Measurements from ENCODE around the gene ARHGEF1. TPM values are rescaled to one million over a fixed set of nuclear protein-coding genes. Genes with fewer than 3 reads are reported as not detected.

The ARHGEF1 gene
- total RNA-seq, 1 donor from 2014 or later: 10.9 TPM

GRCh38 chr19:41860419-41861115 lies 22.4 kb upstream of the ARHGEF1 start:
- H3K36me3 ChIP-seq: peaks cover 19% of the 10 kb centered on the region
- DNase-seq (ENCODE audit: low spot score): peak; percentile 30
- H3K4me1 ChIP-seq: peaks cover 23% of the 10 kb centered on the region
- Mint-ChIP-seq H3K27ac (peak overlapping the region; percentile 93), H3K36me3 (peaks cover 36% of the 10 kb centered on the region), H3K9me3 (no peaks in the 10 kb centered on the region), H3K4me1 (peaks cover 31% of the 10 kb centered on the region), H3K4me3 (peak overlapping the region; percentile 96), H3K27me3 (ENCODE audit: insufficient read depth, low read depth) (peaks cover 11% of the 10 kb centered on the region)
- peak overlapping the region; percentile 99 for H3K9ac ChIP-seq
- H3K27ac ChIP-seq: peak overlapping the region; percentile 79
- peaks cover 55% of the 10 kb centered on the region for H3K79me2 ChIP-seq (ENCODE audit: low read depth)
- H3K4me2 ChIP-seq: peak overlapping the region; percentile 99
- no peak overlapping the region for H2AFZ ChIP-seq (replicated peaks)
- TF ChIP-seq EZH2 (IDR thresholded peaks at IDR 0.05) (no peak), CTCF (IDR thresholded peaks at IDR 0.05) (no peak), EZH2phosphoT487 (IDR thresholded peaks at IDR 0.05) (no peak)
- peaks cover 47% of the 10 kb centered on the region for H3F3A ChIP-seq (ENCODE audit: low read depth)
- H4K20me1 ChIP-seq (ENCODE audit: low read depth): peaks cover 50% of the 10 kb centered on the region
- H3K4me3 ChIP-seq: peak overlapping the region; percentile 67
- H3K9me3 ChIP-seq (ENCODE audit: low read depth): no peaks in the 10 kb centered on the region
- peaks cover 26% of the 10 kb centered on the region for H3K27me3 ChIP-seq

DNA sequence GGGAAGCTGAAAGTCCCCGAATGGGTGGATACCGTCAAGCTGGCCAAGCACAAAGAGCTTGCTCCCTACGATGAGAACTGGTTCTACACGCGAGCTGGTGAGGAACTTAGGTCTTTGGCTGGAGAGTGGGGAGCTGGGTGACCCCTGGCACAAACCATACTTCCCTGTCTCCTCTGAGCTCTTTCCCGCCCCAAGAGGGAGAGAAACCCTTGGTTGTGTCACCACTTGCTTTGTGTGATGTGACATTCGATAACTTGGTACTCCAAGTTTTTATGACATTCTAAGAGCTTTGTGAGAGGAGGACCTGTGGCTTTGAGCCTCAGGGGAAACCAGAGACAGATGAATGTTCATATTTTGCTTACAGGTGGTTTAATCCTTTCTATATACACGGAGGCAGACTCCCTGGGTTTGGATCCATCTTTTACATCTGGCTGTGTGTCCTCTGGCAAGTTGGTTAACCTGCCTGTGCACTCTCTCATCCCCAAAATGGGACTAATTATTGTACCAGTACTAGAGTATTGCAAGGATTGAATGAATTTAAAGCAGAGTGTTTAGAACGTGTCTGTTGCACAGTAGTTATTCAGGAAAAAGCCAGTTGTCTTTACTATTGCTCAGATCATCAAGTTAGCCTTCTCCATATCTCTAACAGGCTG lies 21.7 kb upstream of the ARHGEF1 start:
- Histone ChIP-seq H3K4me2 (peak overlapping the region; percentile 99), H3K27me3 (peaks cover 21% of the 10 kb centered on the region), H3K4me3 (peak overlapping the region; percentile 67), H3K4me1 (peaks cover 23% of the 10 kb centered on the region), H3F3A (ENCODE audit: low read depth) (peaks cover 50% of the 10 kb centered on the region), H3K36me3 (peaks cover 19% of the 10 kb centered on the region), H3K9me3 (ENCODE audit: low read depth) (no peaks in the 10 kb centered on the region), H2AFZ (replicated peaks) (no peak overlapping the region), H3K9ac (peak overlapping the region; percentile 99), H4K20me1 (ENCODE audit: low read depth) (peaks cover 55% of the 10 kb centered on the region), H3K79me2 (ENCODE audit: low read depth) (peaks cover 62% of the 10 kb centered on the region), H3K27ac (no peak overlapping the region)
- Mint-ChIP-seq H3K36me3 (peaks cover 36% of the 10 kb centered on the region), H3K4me1 (peaks cover 31% of the 10 kb centered on the region), H3K27me3 (ENCODE audit: insufficient read depth, low read depth) (peaks cover 11% of the 10 kb centered on the region), H3K27ac (peak overlapping the region; percentile 93), H3K9me3 (no peaks in the 10 kb centered on the region), H3K4me3 (peak overlapping the region; percentile 96)
- no peak for DNase-seq (ENCODE audit: low spot score)
- TF ChIP-seq CTCF (IDR thresholded peaks at IDR 0.05): no peak
- TF ChIP-seq EZH2phosphoT487 (IDR thresholded peaks at IDR 0.05): no peak
- no peak for TF ChIP-seq EZH2 (IDR thresholded peaks at IDR 0.05)

DNA sequence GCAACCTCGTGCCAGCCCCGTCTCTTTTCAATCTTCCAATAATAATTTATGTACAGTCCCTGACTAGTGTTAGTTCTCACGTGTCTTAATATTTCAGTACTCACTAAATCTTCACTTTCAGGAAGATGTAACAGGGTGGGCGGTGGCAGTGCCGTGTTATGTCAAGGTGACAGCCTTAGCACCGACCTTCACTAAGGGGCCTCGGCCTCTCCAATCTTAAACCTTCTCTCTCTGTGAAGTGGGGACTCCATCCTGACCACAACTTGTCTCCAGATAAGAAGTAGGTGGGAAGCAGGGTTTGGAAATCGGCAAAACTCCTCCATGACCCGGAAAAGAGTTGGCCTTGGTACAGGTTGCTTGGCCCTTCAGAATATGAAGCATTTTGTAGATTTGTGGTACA lies 21.1 kb upstream of the ARHGEF1 start:
- H3K4me1 ChIP-seq: peaks cover 23% of the 10 kb centered on the region
- H3K9me3 Mint-ChIP-seq: no peaks in the 10 kb centered on the region
- peaks cover 31% of the 10 kb centered on the region for H3K4me1 Mint-ChIP-seq
- H3K4me2 ChIP-seq: peak overlapping the region; percentile 99
- peaks cover 61% of the 10 kb centered on the region for H4K20me1 ChIP-seq (ENCODE audit: low read depth)
- H3K27me3 ChIP-seq: peaks cover 15% of the 10 kb centered on the region
- no peaks in the 10 kb centered on the region for H3K9me3 ChIP-seq (ENCODE audit: low read depth)
- peaks cover 56% of the 10 kb centered on the region for H3F3A ChIP-seq (ENCODE audit: low read depth)
- no peak overlapping the region for H3K27ac ChIP-seq
- peaks cover 19% of the 10 kb centered on the region for H3K36me3 ChIP-seq
- H3K27me3 Mint-ChIP-seq (ENCODE audit: insufficient read depth, low read depth): peaks cover 11% of the 10 kb centered on the region
- H2AFZ ChIP-seq (replicated peaks): no peak overlapping the region
- peak overlapping the region; percentile 96 for H3K4me3 Mint-ChIP-seq
- H3K79me2 ChIP-seq (ENCODE audit: low read depth): peaks cover 68% of the 10 kb centered on the region
- H3K36me3 Mint-ChIP-seq: peaks cover 36% of the 10 kb centered on the region
- no peak overlapping the region for H3K27ac Mint-ChIP-seq
- TF ChIP-seq EZH2phosphoT487 (IDR thresholded peaks at IDR 0.05): no peak
- TF ChIP-seq EZH2 (IDR thresholded peaks at IDR 0.05): no peak
- H3K9ac ChIP-seq: peak overlapping the region; percentile 99
- peak overlapping the region; percentile 67 for H3K4me3 ChIP-seq
- DNase-seq (ENCODE audit: low spot score): no peak

All from neural progenitor cell (in vitro differentiated cells).